NCI-H82 treated with DMSO at 0.1 percent for 48 hours (cell line): ENCODE results near the gene HOXD12.

Source experiments
- DNase-seq: peaks from one replicate; lab custom pipeline; 2025; ENCODE audit not compliant: unreplicated experiment; lab: John Stamatoyannopoulos, UW

HOXD12 gene

GRCh38 chr2:176147800-176148496 is 48.4 kb downstream of the HOXD12 start:
- DNase-seq: no peak

GRCh38 chr2:176148751-176149421 is 49.3 kb downstream of the HOXD12 start:
- DNase-seq: no peak

DNA sequence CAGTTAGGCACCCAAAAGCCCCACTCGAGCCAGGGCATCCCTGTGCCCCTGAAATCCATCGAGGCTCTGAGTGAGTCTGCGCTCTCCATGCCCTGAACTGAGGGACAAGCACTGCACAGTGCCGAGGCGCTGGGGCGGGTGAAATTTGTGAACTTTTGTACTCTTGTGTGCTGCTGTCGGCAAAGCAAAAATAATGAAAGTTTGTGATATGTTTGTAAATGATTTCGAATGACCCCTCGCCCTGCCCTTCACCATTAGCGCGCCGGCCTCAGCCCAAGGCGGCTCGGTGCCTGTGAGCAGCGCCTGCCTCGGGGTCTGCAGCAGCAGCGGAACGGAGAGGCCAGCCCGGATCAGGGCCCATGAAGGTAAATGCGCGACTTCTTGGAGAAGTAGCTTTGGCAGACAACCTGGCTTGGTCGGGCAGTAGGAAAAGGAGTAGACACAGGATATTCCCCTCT is 49.9 kb downstream of the HOXD12 start:
- DNase-seq: no peak

GRCh38 chr2:176149939-176150583 is 50.5 kb downstream of the HOXD12 start:
- no peak for DNase-seq

DNA sequence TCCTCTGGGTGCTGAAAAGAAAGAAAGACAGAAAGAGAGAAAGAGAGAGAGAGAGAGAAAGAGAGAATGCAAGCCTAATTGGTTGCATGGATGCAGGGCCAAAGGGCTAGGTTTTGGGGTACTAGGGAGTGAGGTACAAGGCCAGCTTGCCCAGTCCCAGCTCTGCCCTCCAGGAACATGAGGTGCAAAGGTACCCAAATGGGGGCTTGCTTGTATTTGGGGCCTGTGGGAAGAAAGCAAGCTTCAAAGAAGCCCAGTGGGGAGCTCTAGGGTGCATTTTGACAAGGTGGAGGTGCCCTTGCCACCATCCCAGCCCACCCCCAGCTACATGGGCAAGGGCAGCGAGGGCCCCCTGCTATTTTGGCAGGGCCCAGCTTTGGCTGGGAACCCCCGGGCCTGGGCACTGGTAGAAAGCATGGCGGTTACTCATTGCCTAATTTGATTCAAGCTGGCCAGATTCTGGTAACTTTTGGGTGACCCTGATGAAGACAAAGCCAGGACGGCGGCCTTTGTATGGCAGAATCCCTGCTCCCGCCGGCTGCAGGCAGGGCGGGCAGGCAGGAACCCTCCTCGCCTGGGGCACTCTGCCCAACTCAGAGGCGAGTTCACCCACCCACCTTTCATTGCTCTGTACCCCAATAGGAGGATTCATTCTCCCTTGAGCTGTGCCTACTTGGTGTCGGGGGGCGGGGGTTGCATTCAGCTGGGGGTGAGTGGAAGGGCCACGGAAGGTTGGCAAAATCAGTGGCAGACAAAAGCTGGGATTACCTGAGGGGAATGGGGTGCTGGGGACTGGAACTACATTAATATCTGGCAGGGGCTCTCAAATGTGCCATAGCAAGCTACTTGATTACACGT is 51.2 kb downstream of the HOXD12 start:
- DNase-seq: no peak

DNA sequence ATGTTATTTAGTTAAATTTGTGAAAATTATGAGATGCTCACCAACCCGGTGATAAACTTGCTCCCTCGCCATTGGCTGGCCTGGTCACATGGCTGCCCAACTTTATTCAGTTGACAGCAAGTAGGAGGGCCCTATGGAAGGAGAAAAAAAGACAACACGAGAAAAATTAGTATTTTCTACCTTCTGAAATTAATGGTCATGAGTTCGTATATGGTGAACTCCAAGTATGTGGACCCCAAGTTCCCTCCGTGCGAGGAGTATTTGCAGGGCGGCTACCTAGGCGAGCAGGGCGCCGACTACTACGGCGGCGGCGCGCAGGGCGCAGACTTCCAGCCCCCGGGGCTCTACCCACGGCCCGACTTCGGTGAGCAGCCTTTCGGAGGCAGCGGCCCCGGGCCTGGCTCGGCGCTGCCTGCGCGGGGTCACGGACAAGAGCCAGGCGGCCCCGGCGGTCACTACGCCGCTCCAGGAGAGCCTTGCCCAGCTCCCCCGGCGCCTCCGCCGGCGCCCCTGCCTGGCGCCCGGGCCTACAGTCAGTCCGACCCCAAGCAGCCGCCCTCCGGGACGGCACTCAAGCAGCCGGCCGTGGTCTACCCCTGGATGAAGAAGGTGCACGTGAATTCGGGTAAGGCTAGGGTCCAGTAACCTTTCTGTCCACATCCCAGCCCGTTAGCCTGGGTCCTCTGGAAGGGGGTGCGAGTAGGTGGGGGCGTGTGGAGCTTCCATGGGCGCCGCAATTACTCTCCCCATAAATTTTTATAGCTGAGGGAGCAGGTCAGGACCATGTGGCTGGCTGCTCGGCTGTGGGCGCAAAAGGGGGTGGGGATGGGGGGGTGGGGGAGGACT is 52.1 kb downstream of the HOXD12 start, which contains the start of gene HOXD4:
HOXD4 (plus strand) TSS at position 109 of the 846 bp plus-strand sequence; CDS start at position 193, 84 bp downstream.
- DNase-seq: no peak
